EH (cell line): ENCODE data around the gene NKX6-1.

ENCODE experiments used
- DNase-seq: peaks from one replicate; pipeline ENCODE4 v3.0.0-alpha.2; 2015; ENCODE audit warnings: low read depth

The NKX6-1 gene

GRCh38 chr4:84498935-84499623, at the start of gene NKX6-1:
Gene NKX6-1 (minus strand): TSS chr4:84499292. CDS start chr4:84498228, 1,064 bp downstream.
- peak; percentile 73 for DNase-seq

- no peak for DNase-seq
These were observed 48.1 kb upstream of the NKX6-1 start for GRCh38 chr4:84547211-84547610.

GRCh38 chr4:84545093-84545492, 46.0 kb upstream of the NKX6-1 start:
- DNase-seq: no peak

GRCh38 chr4:84535901-84536300, 36.8 kb upstream of the NKX6-1 start:
- no peak for DNase-seq

GRCh38 chr4:84531689-84532088, 32.6 kb upstream of the NKX6-1 start:
- peak; percentile 3 for DNase-seq

GRCh38 chr4:84530871-84531270, 31.8 kb upstream of the NKX6-1 start:
- DNase-seq: peak; percentile 40

GRCh38 chr4:84530454-84530853, 31.4 kb upstream of the NKX6-1 start:
- peak; percentile 18 for DNase-seq

GRCh38 chr4:84529169-84529751, 30.2 kb upstream of the NKX6-1 start:
- DNase-seq: peak; percentile 18

GRCh38 chr4:84527391-84527790, 28.3 kb upstream of the NKX6-1 start:
- no peak for DNase-seq

- DNase-seq: no peak
These were observed 16.0 kb upstream of the NKX6-1 start for GRCh38 chr4:84515075-84515474.

- DNase-seq: no peak
These were observed 13.2 kb upstream of the NKX6-1 start for GRCh38 chr4:84512277-84512676.

GRCh38 chr4:84511703-84512102, 12.6 kb upstream of the NKX6-1 start:
- no peak for DNase-seq

GRCh38 chr4:84507941-84508340, 8.8 kb upstream of the NKX6-1 start:
- DNase-seq: no peak

- DNase-seq: no peak
These were observed 5.7 kb upstream of the NKX6-1 start for GRCh38 chr4:84504821-84505220.

- DNase-seq: peak; percentile 67
These were observed 4.7 kb upstream of the NKX6-1 start for GRCh38 chr4:84503495-84504437.

- DNase-seq: no peak
These were observed 3.9 kb upstream of the NKX6-1 start for GRCh38 chr4:84502955-84503373.

- no peak for DNase-seq
These were observed 3.4 kb upstream of the NKX6-1 start for GRCh38 chr4:84502333-84502954.

- DNase-seq: no peak
These were observed 2.7 kb upstream of the NKX6-1 start for GRCh38 chr4:84501721-84502267.

GRCh38 chr4:84501202-84501503, 2.1 kb upstream of the NKX6-1 start:
- no peak for DNase-seq

GRCh38 chr4:84500386-84501201, 1.5 kb upstream of the NKX6-1 start:
- no peak for DNase-seq

GRCh38 chr4:84499624-84499982, 511 bp upstream of the NKX6-1 start:
- no peak for DNase-seq
